Type B pancreatic cell (in vitro differentiated cells): ENCODE data around the gene TMEM198. TPM values are rescaled to one million over a fixed set of nuclear protein-coding genes. Genes with fewer than 3 reads are reported as not detected.

Source experiments
- DNase-seq: peaks from one replicate; pipeline ENCODE4 v3.0.0; 2021; ENCODE audit warnings: mixed read lengths; ENCODE audit not compliant: unreplicated experiment; ENCODE audit errors: extremely low spot score
- H3K27ac Mint-ChIP-seq: 2 replicates; pipeline ENCODE4 v1.8.0; 2021; ENCODE audit warnings: mild to moderate bottlenecking, mixed read lengths
- H3K27me3 Mint-ChIP-seq: 2 replicates; pipeline ENCODE4 v1.8.0; 2021; ENCODE audit warnings: mixed read lengths
- H3K36me3 Mint-ChIP-seq: 2 replicates; pipeline ENCODE4 v1.8.0; 2021; ENCODE audit warnings: mixed read lengths
- H3K4me1 Mint-ChIP-seq: one replicate; pipeline ENCODE4 v1.8.0; 2021; ENCODE audit warnings: mixed read lengths; ENCODE audit not compliant: unreplicated experiment
- H3K4me3 Mint-ChIP-seq: 2 replicates; pipeline ENCODE4 v1.8.0; 2021; ENCODE audit warnings: mild to moderate bottlenecking, mixed read lengths
- H3K9me3 Mint-ChIP-seq: 2 replicates; pipeline ENCODE4 v1.8.0; 2021; ENCODE audit warnings: mixed read lengths
- microRNA-seq: library from miRNA; unstranded; fragments of <30 nt; microRNA quantifications from one replicate; pipeline ENCODE4, GENCODE V29; 2020
- total RNA-seq: library from RNA; stranded (reverse); gene quantifications from 2 replicates; pipeline ENCODE4 v1.2.1, GENCODE V29; 2021; ENCODE audit warnings: low replicate concordance
- TF ChIP-seq, protein P1 (sequence below): fragments of 200-600 bp; sonication (generic); conservative IDR thresholded peaks from 2 replicates; pipeline ENCODE4 v1.5.0; 2021; ENCODE audit warnings: antibody characterized with exemption, mild to moderate bottlenecking

The TMEM198 gene
- total RNA-seq, 1 donor from 2014 or later: 7.8 TPM

- peaks cover 41% of the 10 kb centered on the region for H3K4me1 Mint-ChIP-seq
- peak overlapping the region; percentile 98 for H3K4me3 Mint-ChIP-seq
- H3K36me3 Mint-ChIP-seq: no peaks in the 10 kb centered on the region
- H3K27me3 Mint-ChIP-seq: peaks cover 3% of the 10 kb centered on the region
- TF ChIP-seq, protein P1, sequence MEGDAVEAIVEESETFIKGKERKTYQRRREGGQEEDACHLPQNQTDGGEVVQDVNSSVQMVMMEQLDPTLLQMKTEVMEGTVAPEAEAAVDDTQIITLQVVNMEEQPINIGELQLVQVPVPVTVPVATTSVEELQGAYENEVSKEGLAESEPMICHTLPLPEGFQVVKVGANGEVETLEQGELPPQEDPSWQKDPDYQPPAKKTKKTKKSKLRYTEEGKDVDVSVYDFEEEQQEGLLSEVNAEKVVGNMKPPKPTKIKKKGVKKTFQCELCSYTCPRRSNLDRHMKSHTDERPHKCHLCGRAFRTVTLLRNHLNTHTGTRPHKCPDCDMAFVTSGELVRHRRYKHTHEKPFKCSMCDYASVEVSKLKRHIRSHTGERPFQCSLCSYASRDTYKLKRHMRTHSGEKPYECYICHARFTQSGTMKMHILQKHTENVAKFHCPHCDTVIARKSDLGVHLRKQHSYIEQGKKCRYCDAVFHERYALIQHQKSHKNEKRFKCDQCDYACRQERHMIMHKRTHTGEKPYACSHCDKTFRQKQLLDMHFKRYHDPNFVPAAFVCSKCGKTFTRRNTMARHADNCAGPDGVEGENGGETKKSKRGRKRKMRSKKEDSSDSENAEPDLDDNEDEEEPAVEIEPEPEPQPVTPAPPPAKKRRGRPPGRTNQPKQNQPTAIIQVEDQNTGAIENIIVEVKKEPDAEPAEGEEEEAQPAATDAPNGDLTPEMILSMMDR: no peak
- H3K27ac Mint-ChIP-seq: peak overlapping the region; percentile 98
- H3K9me3 Mint-ChIP-seq: no peaks in the 10 kb centered on the region
- no peak for DNase-seq
Measured at GRCh38 chr2:219596954-219597551, 53.2 kb downstream of the TMEM198 start.

GRCh38 chr2:219597552-219598307, 53.9 kb downstream of the TMEM198 start, which contains the start of gene STK11IP:
STK11IP (plus strand) TSS chr2:219597857; CDS start chr2:219598120, 263 bp downstream.
- Mint-ChIP-seq H3K36me3 (no peaks in the 10 kb centered on the region), H3K9me3 (no peaks in the 10 kb centered on the region), H3K4me1 (peaks cover 36% of the 10 kb centered on the region), H3K27ac (peak within 1 kb of the TSS; percentile 98), H3K4me3 (peak within 1 kb of the TSS; percentile 98), H3K27me3 (peaks cover 3% of the 10 kb centered on the region)
- peak; percentile 93 for DNase-seq
- TF ChIP-seq, protein P1: no peak

- Mint-ChIP-seq H3K27ac (peak overlapping the region; percentile 98), H3K36me3 (no peaks in the 10 kb centered on the region), H3K4me3 (peak overlapping the region; percentile 98), H3K4me1 (peaks cover 31% of the 10 kb centered on the region), H3K9me3 (no peaks in the 10 kb centered on the region), H3K27me3 (no peaks in the 10 kb centered on the region)
- TF ChIP-seq, protein P1: no peak
- no peak for DNase-seq
Measured at GRCh38 chr2:219598308-219599078, 54.7 kb downstream of the TMEM198 start.

Small RNAs within 50 kb of the gene (microRNA-seq; reads per million reads assigned to microRNA genes)
- not detected for gene MIR3132

Other genes with a start within 250 kb of the TMEM198 start
- gene PTPRN, start 234.6 kb upstream of the TMEM198 start, total RNA-seq: 17.5 and 35.6 TPM in 2 replicates
- not detected in 2 replicates for gene RESP18, start 211.3 kb upstream of the TMEM198 start, total RNA-seq
- 54.1 and 56.1 TPM in 2 replicates for gene DNPEP, start 156.1 kb upstream of the TMEM198 start, total RNA-seq
- 1.4 and 9.3 TPM in 2 replicates for gene DES, start 125.7 kb upstream of the TMEM198 start, total RNA-seq
- 11.5 and 49.4 TPM in 2 replicates for gene SPEG, start 109.2 kb upstream of the TMEM198 start, total RNA-seq
- gene GMPPA, start 45.1 kb upstream of the TMEM198 start, total RNA-seq: 34.4 and 48.8 TPM in 2 replicates
- gene ASIC4, start 29.5 kb upstream of the TMEM198 start, total RNA-seq: 0.79 and 0.99 TPM in 2 replicates
- 47.5 and 73.7 TPM in 2 replicates for gene CHPF, start 219 bp upstream of the TMEM198 start, total RNA-seq
- 118 and 197 TPM in 2 replicates for gene OBSL1, start 27.5 kb downstream of the TMEM198 start, total RNA-seq
- gene INHA, start 28.3 kb downstream of the TMEM198 start, total RNA-seq: 1.2 and 1.3 TPM in 2 replicates
- gene STK11IP, start 53.8 kb downstream of the TMEM198 start, total RNA-seq: 30.7 and 42.5 TPM in 2 replicates
- gene SLC4A3, start 83.6 kb downstream of the TMEM198 start, total RNA-seq: 8.0 and 15.8 TPM in 2 replicates